Neural progenitor cell (in vitro differentiated cells): ENCODE results near the gene EMILIN2. TPM values are rescaled to one million over a fixed set of nuclear protein-coding genes. Genes with fewer than 3 reads are reported as not detected.

Experiments
- DNase-seq: peaks from one replicate; pipeline ENCODE4 v3.0.0-alpha.2; 2016; ENCODE audit warnings: low spot score
- H2AFZ ChIP-seq: fragments of 200-600 bp; sonication (generic); replicated peaks from 2 replicates; pipeline ENCODE4 v1.6.1; 2016; ENCODE audit warnings: antibody characterized with exemption
- H3F3A ChIP-seq: fragments of 200-600 bp; sonication (generic); 2 replicates; pipeline ENCODE4 v1.6.1; 2016; ENCODE audit warnings: antibody characterized with exemption, low read depth
- H3K27ac ChIP-seq: fragments of 200-600 bp; sonication (generic); 2 replicates; pipeline ENCODE4 v1.5.1; 2016; ENCODE audit warnings: mild to moderate bottlenecking
- H3K27me3 ChIP-seq: fragments of 200-600 bp; sonication (generic); 2 replicates; pipeline ENCODE4 v1.6.1; 2016; ENCODE audit warnings: mild to moderate bottlenecking, moderate library complexity
- H3K36me3 ChIP-seq: fragments of 200-600 bp; sonication (generic); 2 replicates; pipeline ENCODE4 v1.5.1; 2016
- H3K4me1 ChIP-seq: fragments of 200-600 bp; sonication (generic); 2 replicates; pipeline ENCODE4 v1.6.1; 2016; ENCODE audit warnings: mixed run types
- H3K4me2 ChIP-seq: fragments of 200-600 bp; sonication (generic); 2 replicates; pipeline ENCODE4 v1.6.1; 2016
- H3K4me3 ChIP-seq: fragments of 200-600 bp; sonication (generic); 2 replicates; pipeline ENCODE4 v1.5.1; 2016
- H3K79me2 ChIP-seq: fragments of 200-600 bp; sonication (generic); 2 replicates; pipeline ENCODE4 v1.6.1; 2016; ENCODE audit warnings: low read depth
- H3K9ac ChIP-seq: fragments of 200-600 bp; sonication (generic); 2 replicates; pipeline ENCODE4 v1.6.1; 2016
- H3K9me3 ChIP-seq: fragments of 200-600 bp; sonication (generic); 2 replicates; pipeline ENCODE4 v1.5.1; 2016; ENCODE audit warnings: low read depth
- H4K20me1 ChIP-seq: fragments of 200-600 bp; sonication (generic); 2 replicates; pipeline ENCODE4 v1.6.1; 2016; ENCODE audit warnings: low read depth
- H3K27ac Mint-ChIP-seq: 3 replicates; pipeline ENCODE4 v1.8.0; 2021; ENCODE audit warnings: mixed read lengths
- H3K27me3 Mint-ChIP-seq: 2 replicates; pipeline ENCODE4 v1.8.0; 2022; ENCODE audit warnings: low read depth, mild to moderate bottlenecking, inconsistent platforms, moderate library complexity, mixed read lengths; ENCODE audit not compliant: insufficient read depth
- H3K36me3 Mint-ChIP-seq: 3 replicates; pipeline ENCODE4 v1.8.0; 2021; ENCODE audit warnings: mixed read lengths
- H3K4me1 Mint-ChIP-seq: 3 replicates; pipeline ENCODE4 v1.8.0; 2021; ENCODE audit warnings: mixed read lengths
- H3K4me3 Mint-ChIP-seq: 3 replicates; pipeline ENCODE4 v1.8.0; 2021; ENCODE audit warnings: mild to moderate bottlenecking, moderate library complexity, mixed read lengths
- H3K9me3 Mint-ChIP-seq: 3 replicates; pipeline ENCODE4 v1.8.0; 2020; ENCODE audit warnings: mixed read lengths
- CTCF ChIP-seq: fragments of 200-600 bp; sonication (generic); IDR thresholded peaks from 2 replicates; pipeline ENCODE4 v1.5.1; 2017; ENCODE audit warnings: antibody characterized with exemption, mild to moderate bottlenecking
- EZH2 ChIP-seq: fragments of 200-600 bp; sonication (generic); IDR thresholded peaks from 2 replicates; pipeline ENCODE4 v1.6.1; 2017; ENCODE audit warnings: antibody characterized with exemption, mild to moderate bottlenecking, moderate library complexity
- EZH2phosphoT487 ChIP-seq: fragments of 200-600 bp; sonication (generic); IDR thresholded peaks from 2 replicates; pipeline ENCODE4 v1.6.1; 2017; ENCODE audit warnings: antibody characterized with exemption
- total RNA-seq: library from RNA; depleted of rRNA; stranded (reverse); fragments of >200 nt; gene quantifications from 2 replicates; pipeline ENCODE4 v1.2.3, GENCODE V29; 2015; ENCODE audit warnings: low replicate concordance

Gene EMILIN2
- total RNA-seq, 1 donor from 2014 or later = 2.2 TPM

GRCh38 chr18:2854875-2855274, 8.1 kb downstream of the EMILIN2 start:
- H3K27ac ChIP-seq = no peak overlapping the region
- H3F3A ChIP-seq = no peaks in the 10 kb centered on the region
- H3K4me2 ChIP-seq = no peak overlapping the region
- no peak overlapping the region for H3K9ac ChIP-seq
- H3K4me1 ChIP-seq = peaks cover 25% of the 10 kb centered on the region
- no peak overlapping the region for H2AFZ ChIP-seq
- TF ChIP-seq CTCF = no peak
- TF ChIP-seq EZH2 = no peak
- no peak for TF ChIP-seq EZH2phosphoT487
- Mint-ChIP-seq H3K4me3 (no peak overlapping the region), H3K4me1 (peaks cover 17% of the 10 kb centered on the region), H3K9me3 (peaks cover 8% of the 10 kb centered on the region), H3K36me3 (no peaks in the 10 kb centered on the region), H3K27ac (peak overlapping the region; percentile 17), H3K27me3 (peaks cover 8% of the 10 kb centered on the region)
- H4K20me1 ChIP-seq = no peaks in the 10 kb centered on the region
- H3K27me3 ChIP-seq = peaks cover 5% of the 10 kb centered on the region
- no peak overlapping the region for H3K4me3 ChIP-seq
- no peaks in the 10 kb centered on the region for H3K36me3 ChIP-seq
- H3K9me3 ChIP-seq = no peaks in the 10 kb centered on the region
- no peak for DNase-seq
- H3K79me2 ChIP-seq = no peaks in the 10 kb centered on the region

- H3K36me3 ChIP-seq = no peaks in the 10 kb centered on the region
- DNase-seq = no peak
- no peaks in the 10 kb centered on the region for H4K20me1 ChIP-seq
- no peaks in the 10 kb centered on the region for H3K79me2 ChIP-seq
- H3K4me1 ChIP-seq = peaks cover 25% of the 10 kb centered on the region
- H3K27ac ChIP-seq = no peak overlapping the region
- Mint-ChIP-seq H3K4me1 (peaks cover 14% of the 10 kb centered on the region), H3K36me3 (no peaks in the 10 kb centered on the region), H3K27me3 (peaks cover 6% of the 10 kb centered on the region), H3K27ac (peak overlapping the region; percentile 17), H3K4me3 (no peak overlapping the region), H3K9me3 (peaks cover 12% of the 10 kb centered on the region)
- H3K9ac ChIP-seq = no peak overlapping the region
- H2AFZ ChIP-seq = no peak overlapping the region
- no peaks in the 10 kb centered on the region for H3K27me3 ChIP-seq
- H3K4me2 ChIP-seq = no peak overlapping the region
- H3K4me3 ChIP-seq = no peak overlapping the region
- TF ChIP-seq CTCF (no peak), EZH2phosphoT487 (no peak), EZH2 (no peak)
- H3F3A ChIP-seq = no peaks in the 10 kb centered on the region
- no peaks in the 10 kb centered on the region for H3K9me3 ChIP-seq
These were observed 8.9 kb downstream of the EMILIN2 start for GRCh38 chr18:2855560-2856350.

GRCh38 chr18:2856547-2857170, 9.9 kb downstream of the EMILIN2 start:
- Histone ChIP-seq H3K27me3 (no peaks in the 10 kb centered on the region), H4K20me1 (no peaks in the 10 kb centered on the region), H3K4me1 (peaks cover 23% of the 10 kb centered on the region), H3F3A (no peaks in the 10 kb centered on the region), H3K36me3 (no peaks in the 10 kb centered on the region), H3K9ac (no peak overlapping the region), H3K27ac (no peak overlapping the region), H3K4me2 (no peak overlapping the region), H3K4me3 (no peak overlapping the region), H3K79me2 (no peaks in the 10 kb centered on the region), H2AFZ (no peak overlapping the region), H3K9me3 (no peaks in the 10 kb centered on the region)
- H3K27ac Mint-ChIP-seq = no peak overlapping the region
- H3K36me3 Mint-ChIP-seq = no peaks in the 10 kb centered on the region
- peaks cover 6% of the 10 kb centered on the region for H3K27me3 Mint-ChIP-seq
- no peak overlapping the region for H3K4me3 Mint-ChIP-seq
- no peak for DNase-seq
- peaks cover 8% of the 10 kb centered on the region for H3K4me1 Mint-ChIP-seq
- peaks cover 12% of the 10 kb centered on the region for H3K9me3 Mint-ChIP-seq
- no peak for TF ChIP-seq CTCF
- no peak for TF ChIP-seq EZH2
